Effector CD8-positive, alpha-beta T cell (primary cell): ENCODE measurements around the gene HAND1.

Experiments
- DNase-seq: peaks from one replicate; lab custom pipeline; 2025; lab: John Stamatoyannopoulos, UW

Gene HAND1

GRCh38 chr5:154506049-154506715 is 28.2 kb upstream of the HAND1 start:
- DNase-seq = no peak

GRCh38 chr5:154505567-154505966 is 27.5 kb upstream of the HAND1 start:
- no peak for DNase-seq

- no peak for DNase-seq
Measured at GRCh38 chr5:154503698-154504039, 25.6 kb upstream of the HAND1 start.

- DNase-seq = no peak
Measured at GRCh38 chr5:154502180-154502579, 24.2 kb upstream of the HAND1 start.

GRCh38 chr5:154501566-154501965 is 23.5 kb upstream of the HAND1 start:
- no peak for DNase-seq

GRCh38 chr5:154498994-154499393 is 21.0 kb upstream of the HAND1 start:
- no peak for DNase-seq

- DNase-seq = no peak
Measured at GRCh38 chr5:154498591-154498990, 20.6 kb upstream of the HAND1 start.

- DNase-seq = no peak
Measured at GRCh38 chr5:154494036-154494435, 16.0 kb upstream of the HAND1 start.

GRCh38 chr5:154493274-154493673 is 15.2 kb upstream of the HAND1 start:
- DNase-seq = no peak

GRCh38 chr5:154491941-154492340 is 13.9 kb upstream of the HAND1 start:
- no peak for DNase-seq

- no peak for DNase-seq
Measured at GRCh38 chr5:154487541-154487940, 9.5 kb upstream of the HAND1 start.

GRCh38 chr5:154486427-154486866 is 8.4 kb upstream of the HAND1 start:
- DNase-seq = no peak

- DNase-seq = no peak
Measured at GRCh38 chr5:154485850-154486426, 7.9 kb upstream of the HAND1 start.

GRCh38 chr5:154485096-154485491 is 7.1 kb upstream of the HAND1 start:
- no peak for DNase-seq

GRCh38 chr5:154484393-154485095 is 6.5 kb upstream of the HAND1 start:
- DNase-seq = no peak

- no peak for DNase-seq
Measured at GRCh38 chr5:154483654-154484392, 5.8 kb upstream of the HAND1 start.

GRCh38 chr5:154482528-154483449 is 4.8 kb upstream of the HAND1 start:
- DNase-seq = no peak

- DNase-seq = no peak
Measured at GRCh38 chr5:154481584-154482381, 3.8 kb upstream of the HAND1 start.

- no peak for DNase-seq
Measured at GRCh38 chr5:154480847-154481246, 2.8 kb upstream of the HAND1 start.

GRCh38 chr5:154479944-154480750 is 2.1 kb upstream of the HAND1 start:
- DNase-seq = no peak
